ENCODE data around the gene ORC4.

Gene ORC4

DNA sequence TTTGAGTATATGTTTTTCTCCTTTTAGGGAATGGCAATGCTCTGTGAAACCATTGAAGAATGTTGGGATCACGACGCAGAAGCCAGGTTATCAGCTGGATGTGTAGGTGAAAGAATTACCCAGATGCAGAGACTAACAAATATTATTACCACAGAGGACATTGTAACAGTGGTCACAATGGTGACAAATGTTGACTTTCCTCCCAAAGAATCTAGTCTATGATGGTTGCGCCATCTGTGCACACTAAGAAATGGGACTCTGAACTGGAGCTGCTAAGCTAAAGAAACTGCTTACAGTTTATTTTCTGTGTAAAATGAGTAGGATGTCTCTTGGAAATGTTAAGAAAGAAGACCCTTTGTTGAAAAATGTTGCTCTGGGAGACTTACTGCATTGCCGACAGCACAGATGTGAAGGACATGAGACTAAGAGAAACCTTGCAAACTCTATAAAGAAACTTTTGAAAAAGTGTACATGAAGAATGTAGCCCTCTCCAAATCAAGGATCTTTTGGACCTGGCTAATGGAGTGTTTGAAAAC lies 93.4 kb downstream of the ORC4 start:
- DNase-seq: no peak

DNA sequence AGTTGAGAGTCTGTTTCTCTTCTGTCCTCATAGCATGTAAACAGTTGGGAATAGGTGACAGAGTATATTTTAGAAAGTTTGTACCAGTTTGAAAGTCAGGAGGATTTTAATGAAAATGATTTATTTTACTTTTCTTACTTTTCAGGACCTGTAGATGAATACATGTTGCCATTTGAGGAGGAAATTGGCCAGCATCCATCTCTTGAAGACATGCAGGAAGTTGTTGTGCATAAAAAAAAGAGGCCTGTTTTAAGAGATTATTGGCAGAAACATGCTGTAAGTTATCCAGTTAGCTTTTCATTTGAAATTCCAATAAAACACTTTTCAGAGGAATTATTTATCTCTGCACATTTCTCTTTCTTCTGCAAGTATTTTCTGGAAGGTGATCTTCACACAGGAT lies 94.7 kb downstream of the ORC4 start:
- no peak for DNase-seq

DNA sequence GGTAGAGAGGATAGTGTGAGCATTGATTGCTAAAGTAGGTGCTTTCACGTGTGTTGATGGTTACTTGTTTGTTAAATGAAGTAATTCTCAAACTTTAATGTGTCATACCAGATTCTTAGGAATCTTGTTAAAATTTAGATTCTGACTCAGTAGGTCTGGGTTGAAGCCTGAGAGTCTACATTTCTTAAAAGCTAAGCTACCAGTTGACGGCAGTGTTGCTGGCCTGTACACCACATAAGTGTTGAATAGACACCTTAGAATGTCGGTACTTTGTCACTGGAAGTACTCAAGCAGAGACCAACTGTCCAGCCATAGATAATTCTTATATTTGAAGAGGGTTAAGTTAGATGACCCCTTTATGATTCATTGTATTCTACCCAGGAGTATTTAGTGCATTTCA lies 95.9 kb downstream of the ORC4 start:
- DNase-seq: no peak

DNA sequence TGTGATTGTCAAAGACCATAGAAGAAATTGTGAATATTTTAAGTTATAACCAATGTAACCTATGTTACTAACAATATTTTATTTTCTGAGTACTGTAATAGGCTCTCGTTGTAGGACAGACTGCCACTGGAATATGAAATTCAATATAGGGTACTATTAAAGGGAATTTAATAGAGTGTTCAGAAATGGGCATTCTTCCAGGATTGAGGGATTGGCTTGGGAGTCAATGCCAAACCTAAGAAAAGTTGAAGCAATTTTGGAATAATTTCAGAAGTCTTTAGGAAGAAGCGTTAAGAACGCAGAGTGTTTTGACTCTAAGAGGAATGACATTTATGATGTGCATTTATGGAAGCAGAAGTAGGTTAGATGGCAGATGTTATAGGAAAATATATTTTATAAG lies 96.7 kb downstream of the ORC4 start:
- DNase-seq: no peak

DNA sequence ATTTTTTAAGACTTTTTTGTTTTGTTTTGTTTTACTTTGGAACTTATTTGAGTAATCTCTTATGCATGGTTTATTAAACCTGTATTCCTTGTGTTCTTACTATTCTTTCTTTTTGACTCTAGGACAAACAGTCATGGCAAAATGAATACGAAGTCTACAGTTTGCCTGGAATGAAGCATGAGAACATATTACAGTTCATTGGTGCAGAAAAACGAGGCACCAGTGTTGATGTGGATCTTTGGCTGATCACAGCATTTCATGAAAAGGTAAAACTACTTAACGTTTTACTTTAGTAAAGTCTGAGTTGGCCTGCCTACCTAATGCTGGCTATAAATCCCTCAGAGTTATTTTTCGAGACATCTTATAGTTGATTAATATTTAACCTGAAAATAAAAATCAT lies 103.4 kb downstream of the ORC4 start:
- no peak for DNase-seq

DNA sequence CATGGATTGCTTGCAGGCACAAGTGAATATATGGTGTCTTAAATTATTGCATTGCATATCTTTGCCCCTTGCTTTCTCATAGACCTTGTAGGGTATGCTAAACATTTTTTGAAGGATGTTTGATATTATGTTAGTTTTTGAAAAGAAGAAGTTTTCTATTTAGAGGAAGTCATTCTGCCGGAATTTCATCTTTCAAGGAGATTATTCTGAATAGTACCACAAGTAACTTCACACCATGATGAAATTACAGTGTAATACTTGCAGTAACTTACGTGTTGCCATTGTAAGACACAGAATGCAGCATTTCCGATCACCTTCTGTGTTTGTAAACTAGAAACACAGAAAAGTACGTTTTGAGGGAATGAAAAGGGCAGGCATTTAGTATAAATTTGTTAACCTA lies 103.8 kb downstream of the ORC4 start:
- DNase-seq: no peak

DNA sequence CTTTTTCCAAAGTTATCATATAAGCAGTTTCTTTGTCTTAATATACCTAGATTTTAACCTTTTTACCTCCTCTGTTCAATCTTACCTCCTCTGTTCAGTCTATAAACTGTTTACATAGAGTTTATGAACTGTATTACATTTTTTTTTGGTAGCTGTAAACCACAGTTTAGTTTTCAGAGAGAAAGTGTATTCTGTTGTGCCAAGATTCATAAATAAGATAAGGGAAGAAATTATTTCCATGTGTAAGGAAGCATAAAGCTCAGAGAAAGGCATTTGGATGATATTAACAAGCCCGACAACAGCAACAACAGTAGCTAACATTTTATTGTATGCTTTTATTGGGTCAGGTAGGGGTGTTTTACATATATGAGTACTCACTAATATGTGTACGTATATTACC lies 104.5 kb downstream of the ORC4 start:
- DNase-seq: no peak

DNA sequence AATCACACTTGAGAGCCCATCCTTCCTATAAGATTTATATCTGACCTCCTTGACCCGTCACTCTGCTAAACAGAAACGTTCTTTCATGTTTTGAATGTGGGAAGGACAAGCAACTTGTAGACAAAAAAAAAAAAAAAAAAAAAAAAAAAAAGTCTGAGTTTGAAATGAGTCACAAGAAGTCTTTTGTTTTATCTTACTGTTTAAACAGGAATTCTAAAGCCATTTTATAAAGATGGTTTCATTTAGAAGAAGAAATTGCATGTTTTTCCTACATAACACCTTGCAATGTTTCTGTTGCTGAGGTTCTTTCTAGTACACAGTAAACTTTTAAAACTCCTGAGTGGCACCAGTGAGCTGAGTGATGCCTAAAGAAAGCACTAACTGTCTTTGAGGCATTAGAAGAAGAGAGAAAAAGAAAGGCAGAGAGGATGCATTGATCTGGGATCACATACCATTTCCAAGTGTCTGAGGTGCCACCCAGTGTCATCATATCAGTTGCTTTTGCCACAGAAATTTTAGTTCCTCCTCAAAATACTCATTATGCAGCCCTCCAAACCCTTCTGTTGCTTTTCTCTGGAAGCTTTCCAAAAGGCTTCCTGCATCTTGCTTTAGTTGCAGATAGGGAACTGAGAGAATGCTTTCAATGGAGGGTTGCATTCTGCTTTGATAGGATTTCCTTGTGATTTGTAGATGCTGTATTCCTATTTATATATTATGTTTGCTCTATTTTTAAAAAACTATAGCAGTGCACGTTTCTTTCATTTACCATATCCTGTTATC lies 106.6 kb downstream of the ORC4 start:
- DNase-seq: peak in 1 of 2 experiments; percentile 54

DNA sequence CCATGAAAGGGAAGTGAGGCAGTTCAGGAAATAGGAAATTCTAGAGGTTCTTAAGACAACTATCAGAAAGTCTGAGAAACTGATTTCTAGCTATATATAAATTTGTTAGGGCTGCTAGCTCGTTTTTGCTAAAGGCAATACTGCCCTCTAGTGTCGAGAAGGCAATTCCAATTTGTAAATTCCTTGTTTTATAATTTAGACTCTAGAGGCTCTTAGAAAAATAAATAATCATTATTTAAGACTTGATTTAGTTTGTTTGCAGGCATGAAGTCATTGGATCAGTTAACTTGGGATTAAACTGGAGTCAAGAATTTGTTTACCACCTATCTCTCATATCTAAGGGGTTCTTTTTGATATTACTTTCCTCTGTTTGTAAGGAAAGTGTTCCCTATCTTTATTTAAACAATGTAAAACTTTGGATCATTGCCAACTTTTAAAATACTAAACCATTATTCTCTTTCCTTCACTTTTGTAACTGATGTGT lies 109.5 kb downstream of the ORC4 start:
- DNase-seq: peak; percentile 18 to 61

DNA sequence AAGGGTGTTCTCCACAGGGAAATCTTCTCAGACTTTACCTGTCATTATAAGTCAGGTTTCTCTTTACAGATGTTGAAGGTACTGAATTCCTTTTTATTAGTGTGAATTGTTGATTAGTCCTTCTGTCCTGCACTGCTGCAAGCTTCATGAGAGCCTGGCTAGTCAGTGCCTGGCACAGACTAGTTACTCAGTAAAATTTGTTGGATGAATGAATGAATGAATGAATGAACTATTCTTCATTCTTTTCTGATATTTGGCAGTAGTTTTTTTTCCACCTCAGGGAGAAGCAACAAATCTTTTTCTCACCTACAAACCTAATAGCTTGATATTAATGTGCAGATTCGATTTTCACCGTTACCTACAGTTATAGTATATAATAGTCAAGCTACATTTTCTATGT lies 111.4 kb downstream of the ORC4 start:
- no peak for DNase-seq

DNA sequence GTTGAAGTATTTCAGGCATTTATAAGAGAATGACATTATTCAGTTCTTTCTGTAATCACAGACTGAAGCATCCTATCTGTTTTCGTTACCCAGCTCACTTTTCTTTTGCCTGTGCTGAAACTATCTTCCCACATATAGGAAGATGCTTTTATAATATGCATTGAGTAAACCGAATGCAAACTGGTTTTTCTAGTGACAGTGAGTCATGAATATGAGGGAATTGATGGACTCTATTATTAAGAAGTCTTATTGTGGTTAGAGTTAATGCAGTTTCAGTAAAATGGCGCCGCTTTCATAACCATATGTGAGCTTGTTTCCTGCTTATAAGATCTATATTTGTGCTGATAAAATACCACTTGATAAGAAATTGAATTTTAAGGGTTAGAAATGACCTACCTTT lies 116.5 kb downstream of the ORC4 start:
- no peak for DNase-seq

DNA sequence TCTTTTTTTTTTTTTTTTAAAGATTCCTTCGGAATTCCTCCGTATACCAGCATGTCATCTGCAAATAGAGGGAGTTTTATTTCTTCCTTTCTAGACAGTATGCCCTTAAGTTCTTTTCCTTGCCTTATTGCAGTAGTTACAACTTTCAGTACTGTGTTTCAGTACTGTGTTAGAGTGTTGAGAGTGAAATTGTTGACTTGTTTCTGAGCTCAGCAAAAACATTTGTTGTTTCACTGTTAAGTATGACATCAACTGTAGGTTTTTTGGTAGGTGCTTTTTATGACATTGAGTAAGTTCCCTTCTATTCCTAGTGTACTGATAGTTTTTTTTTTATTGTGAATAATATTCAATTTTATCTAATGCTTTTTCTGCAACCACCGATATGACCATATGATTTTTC lies 131.9 kb downstream of the ORC4 start:
- no peak for DNase-seq

DNA sequence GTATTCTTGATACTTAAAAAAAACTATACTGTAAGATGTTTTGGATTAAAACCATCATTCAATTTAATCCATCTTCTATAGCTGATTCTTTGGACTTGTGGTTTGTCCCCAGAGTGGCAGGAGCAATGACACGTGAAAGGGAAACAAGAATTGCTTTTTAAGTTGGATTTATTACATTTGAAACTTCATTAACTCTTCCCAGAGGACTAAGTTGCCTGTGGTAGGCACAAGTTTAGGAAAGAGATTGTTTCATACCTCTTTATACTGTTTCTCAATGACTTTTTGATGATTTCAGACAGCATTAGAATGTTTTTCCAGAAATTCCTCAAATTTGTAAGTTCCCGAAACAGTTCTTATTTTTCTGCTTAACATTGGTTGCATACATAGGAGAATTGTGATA lies 134.4 kb downstream of the ORC4 start:
- DNase-seq: no peak

DNA sequence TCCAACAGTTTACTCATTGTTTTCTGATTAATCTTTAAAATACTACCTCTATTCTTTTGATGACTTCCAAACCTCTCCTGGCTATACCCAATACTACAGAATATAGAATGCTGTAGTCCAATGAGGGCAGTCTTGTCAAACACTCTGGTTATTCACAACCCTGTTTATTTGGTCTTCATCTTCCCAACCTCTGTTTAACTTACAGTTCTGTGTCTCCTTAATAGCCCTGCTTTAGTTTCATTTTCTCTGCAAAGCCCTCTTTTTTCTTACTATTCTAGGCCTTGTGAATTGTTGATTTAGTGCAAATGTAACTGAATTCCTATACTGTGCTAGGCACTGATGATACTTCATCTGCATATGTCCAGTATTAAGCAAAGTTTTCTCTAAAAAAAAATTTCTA lies 135.7 kb downstream of the ORC4 start:
- no peak for DNase-seq

DNA sequence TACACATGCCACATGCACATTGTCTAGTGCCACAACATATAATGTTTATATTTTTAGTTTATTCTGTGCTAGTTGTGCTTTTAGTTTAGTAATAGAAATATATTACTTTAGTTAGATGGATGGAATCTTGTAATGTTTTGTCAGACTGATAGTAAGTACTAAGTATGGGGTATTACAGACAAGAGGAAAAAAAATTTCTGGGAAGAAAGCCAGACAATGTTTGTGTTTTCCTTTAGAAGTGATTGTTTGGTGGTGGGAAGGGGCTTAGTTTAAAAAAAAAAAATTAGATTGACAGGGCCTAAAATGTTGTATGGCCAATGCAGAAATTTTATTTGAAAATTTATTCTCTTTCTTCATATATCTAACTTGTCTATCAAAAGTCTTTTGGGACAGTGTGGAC lies 137.9 kb downstream of the ORC4 start:
- no peak for DNase-seq
